Astrocyte of the spinal cord (primary cell): ENCODE results near the gene CD47.

Experiments used
- DNase-seq: peaks from one replicate; pipeline ENCODE4 v3.0.0; 2011; ENCODE audit warnings: low read depth, low spot score
- H3K4me3 ChIP-seq: 2 replicates; pipeline ENCODE4 v1.5.1; 2011; ENCODE audit warnings: low read depth, mild to moderate bottlenecking, low read length, moderate library complexity
- in situ Hi-C: cut with HindIII; loops from 2 replicates; pipeline ENCODE4 v1.10.0; 2017; ENCODE audit warnings: low sequenced_read_pairs
- TF ChIP-seq, protein P1 (sequence below): IDR thresholded peaks from 2 replicates; pipeline ENCODE4 v1.5.1; 2012; ENCODE audit warnings: low read depth, mild to moderate bottlenecking, low read length, inconsistent platforms

CD47 gene

DNA sequence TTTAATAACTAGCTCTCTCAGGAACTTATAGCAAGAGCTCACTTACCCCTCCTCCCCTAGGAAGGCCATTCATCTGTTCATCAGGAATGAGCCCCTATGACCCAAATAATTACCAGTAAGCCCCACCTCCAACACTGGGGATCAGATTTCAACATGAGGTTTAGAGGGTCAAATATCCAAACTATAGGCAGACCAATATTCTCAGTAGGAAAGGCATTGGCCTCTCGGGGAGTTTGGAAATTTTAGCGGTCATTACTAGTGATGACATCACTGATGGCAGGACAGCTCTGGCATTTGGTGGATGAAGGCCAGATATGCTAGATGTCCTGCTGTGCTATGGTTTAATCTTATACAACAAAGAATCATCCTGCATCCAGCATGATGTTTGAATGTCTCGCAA is 15.2 kb upstream of the CD47 start:
- in situ Hi-C loops, result no loop called here
- DNase-seq, result peak; percentile 72
- no peak overlapping the region for H3K4me3 ChIP-seq
- TF ChIP-seq, protein P1, sequence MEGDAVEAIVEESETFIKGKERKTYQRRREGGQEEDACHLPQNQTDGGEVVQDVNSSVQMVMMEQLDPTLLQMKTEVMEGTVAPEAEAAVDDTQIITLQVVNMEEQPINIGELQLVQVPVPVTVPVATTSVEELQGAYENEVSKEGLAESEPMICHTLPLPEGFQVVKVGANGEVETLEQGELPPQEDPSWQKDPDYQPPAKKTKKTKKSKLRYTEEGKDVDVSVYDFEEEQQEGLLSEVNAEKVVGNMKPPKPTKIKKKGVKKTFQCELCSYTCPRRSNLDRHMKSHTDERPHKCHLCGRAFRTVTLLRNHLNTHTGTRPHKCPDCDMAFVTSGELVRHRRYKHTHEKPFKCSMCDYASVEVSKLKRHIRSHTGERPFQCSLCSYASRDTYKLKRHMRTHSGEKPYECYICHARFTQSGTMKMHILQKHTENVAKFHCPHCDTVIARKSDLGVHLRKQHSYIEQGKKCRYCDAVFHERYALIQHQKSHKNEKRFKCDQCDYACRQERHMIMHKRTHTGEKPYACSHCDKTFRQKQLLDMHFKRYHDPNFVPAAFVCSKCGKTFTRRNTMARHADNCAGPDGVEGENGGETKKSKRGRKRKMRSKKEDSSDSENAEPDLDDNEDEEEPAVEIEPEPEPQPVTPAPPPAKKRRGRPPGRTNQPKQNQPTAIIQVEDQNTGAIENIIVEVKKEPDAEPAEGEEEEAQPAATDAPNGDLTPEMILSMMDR, result no peak

DNA sequence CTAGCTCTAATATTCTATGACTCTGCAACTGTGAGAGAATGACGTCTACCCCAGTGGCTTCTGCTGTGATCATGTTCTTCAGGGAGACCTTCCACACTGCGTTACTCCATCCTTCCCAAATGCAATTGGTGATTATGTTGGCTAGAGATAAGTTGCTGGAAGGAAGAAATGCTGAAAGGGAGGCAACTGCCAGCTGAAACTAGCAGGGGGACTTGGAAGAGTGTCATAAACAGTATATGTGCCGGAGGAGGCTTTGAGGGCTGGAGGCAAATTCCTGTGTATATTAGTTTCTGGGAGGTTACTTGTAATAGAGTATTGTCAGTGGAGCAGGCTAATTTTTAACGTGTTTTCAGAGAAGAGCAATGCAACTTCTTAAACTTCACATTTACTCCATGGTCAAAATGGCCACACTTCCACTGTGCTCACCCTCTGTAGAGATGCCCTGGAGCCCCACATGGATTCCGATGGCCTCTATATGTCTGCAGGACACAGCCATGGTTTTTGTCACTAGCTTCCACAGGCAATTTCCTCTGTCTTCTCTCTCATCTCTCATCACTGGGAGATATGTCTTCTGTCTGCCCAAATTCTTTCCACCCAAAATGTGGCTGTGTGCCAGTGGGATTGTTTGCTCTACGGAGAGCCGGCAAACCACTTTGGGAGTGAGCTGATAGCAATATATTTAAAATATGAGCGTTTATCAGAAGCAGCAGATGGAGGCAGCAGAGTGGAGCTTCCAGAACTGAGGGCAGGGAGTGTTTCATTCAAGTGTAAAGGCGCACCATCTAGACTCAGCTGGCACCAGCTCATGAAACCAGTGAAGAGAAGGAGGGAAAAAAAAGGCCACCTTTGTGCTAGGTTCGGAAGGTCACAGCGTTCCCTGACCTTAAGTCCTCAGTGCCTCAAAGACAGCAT is 13.3 kb upstream of the CD47 start:
- TF ChIP-seq, protein P1, result no peak
- in situ Hi-C loops, result no loop called here
- no peak overlapping the region for H3K4me3 ChIP-seq
- DNase-seq, result no peak

DNA sequence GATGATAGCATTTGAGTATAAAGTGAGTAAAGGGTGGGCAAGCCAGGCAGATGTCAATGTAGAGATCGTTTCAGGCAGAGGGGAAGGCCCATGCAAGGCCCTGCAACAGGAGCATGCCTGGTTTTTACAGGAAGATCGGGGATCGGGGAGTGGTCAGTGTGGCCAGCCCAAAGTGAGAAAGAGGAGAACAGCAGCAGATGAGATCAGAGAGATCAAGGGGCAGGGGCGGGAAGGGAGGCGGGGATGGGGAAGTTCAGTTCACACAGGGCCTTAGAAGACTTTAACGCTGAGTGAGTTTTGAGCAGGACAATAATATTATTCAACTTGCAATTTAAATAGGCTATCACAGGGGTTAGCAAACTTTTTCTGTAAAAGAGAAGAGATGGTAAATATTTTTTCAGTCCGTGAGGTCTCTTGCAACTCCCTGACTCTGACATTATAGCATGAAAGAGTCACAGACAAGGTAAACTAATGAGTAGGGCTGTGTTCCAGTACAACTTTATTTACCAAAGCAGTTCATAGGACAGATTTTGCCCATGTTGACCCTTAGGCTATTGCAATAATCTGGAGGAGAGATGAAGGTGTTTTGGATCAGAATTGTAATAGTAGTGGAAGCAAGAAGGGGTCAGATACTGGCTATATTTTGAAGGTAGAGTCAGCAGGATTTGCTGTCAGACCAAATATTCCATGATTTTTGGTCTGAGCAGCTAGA is 12.4 kb upstream of the CD47 start:
- DNase-seq, result no peak
- TF ChIP-seq, protein P1, result no peak
- in situ Hi-C loops, result no loop called here
- H3K4me3 ChIP-seq, result no peak overlapping the region

DNA sequence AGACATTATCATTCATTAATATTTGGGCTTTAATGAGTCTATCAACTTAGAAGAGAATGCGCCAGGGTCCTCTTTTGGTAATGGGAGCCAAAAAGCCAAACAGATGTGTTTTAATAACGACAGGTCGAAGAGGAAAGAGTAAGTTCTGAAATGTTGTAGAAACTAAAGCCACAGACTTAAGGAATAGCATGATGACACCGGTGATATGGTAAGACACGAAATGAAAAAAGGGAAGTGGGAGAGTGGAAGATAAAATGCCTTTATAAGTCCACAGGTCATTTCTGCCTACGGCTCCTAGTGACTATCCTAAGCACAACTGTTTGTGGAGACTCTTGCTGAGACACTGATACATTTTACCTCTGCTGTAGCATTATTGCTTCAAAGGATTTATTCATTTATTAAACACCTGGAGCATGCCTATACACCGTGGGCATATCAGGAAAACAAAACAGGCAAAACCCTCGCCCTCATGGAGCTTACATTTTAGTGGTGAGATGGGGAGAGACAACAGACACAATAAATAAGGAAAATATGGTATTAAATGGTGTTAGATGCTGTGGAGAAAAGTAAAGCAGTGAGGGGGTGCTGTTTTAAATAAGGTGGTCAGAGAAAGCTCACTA is 11.7 kb upstream of the CD47 start:
- no peak for DNase-seq
- TF ChIP-seq, protein P1, result no peak
- H3K4me3 ChIP-seq, result no peak overlapping the region
- in situ Hi-C loops, result no loop called here

DNA sequence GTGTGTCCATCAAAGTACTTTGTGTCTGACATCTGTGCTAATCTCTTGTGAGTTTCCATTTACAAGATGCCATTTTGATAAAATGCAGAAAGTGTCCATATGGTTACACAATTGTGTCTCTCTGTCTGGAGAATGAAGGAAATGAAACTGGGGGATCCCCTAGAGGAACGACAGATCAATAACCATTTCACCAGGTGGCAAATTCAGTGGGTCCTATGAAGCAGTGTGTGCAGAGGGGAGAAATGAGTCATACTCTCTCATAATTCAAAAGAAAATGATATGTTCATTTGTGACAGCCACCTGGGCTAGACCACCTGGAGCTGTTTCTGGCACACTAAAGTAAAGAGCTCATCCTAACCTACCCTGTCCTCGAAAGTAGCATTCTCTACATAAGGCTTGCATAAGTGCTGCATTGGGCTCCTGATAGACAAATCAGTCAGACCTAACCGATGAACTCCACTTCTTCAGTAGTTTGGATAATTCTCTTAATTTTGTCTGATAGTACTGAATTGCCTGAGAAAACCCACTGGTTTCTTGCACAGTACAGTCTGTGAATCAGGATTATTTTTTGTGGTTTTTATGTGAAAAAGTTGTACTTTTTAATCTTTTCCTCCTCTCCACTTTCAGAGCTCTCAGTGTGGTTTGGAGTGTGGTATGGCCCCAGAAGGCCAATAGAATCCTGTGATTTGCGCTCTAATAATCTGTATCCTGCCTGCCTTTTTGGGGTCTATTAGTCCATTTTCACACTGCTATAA is 10.3 kb upstream of the CD47 start:
- no peak overlapping the region for H3K4me3 ChIP-seq
- TF ChIP-seq, protein P1, result no peak
- in situ Hi-C loops, result no loop called here
- DNase-seq, result no peak
